ENCODE data around the gene MEX3D.

- TF ChIP-seq CTCF (IDR thresholded peaks at IDR 0.05) (no peak), POLR2A (IDR thresholded peaks at IDR 0.05) (no peak), POLR2AphosphoS5 (IDR thresholded peaks at IDR 0.05; ENCODE audit: insufficient read depth in 1 of 2, low read depth in 1 of 2) (no peak)
These were observed 17.1 kb upstream of the MEX3D start for GRCh38 chr19:1585243-1585580.

Data from vagina (tissue), 2 donors.